GM21717 (cell line): ENCODE measurements around the gene SGSM2.

Source experiments
- ATAC-seq: cut with Tn5 transposase; IDR thresholded peaks from one replicate; pipeline ENCODE4 v1.9.1; 2021; ENCODE audit warnings: mild to moderate bottlenecking, moderate library complexity; ENCODE audit not compliant: unreplicated experiment

SGSM2 gene

GRCh38 chr17:2366747-2367494 lies 29.6 kb downstream of the SGSM2 start:
- no peak for ATAC-seq

DNA sequence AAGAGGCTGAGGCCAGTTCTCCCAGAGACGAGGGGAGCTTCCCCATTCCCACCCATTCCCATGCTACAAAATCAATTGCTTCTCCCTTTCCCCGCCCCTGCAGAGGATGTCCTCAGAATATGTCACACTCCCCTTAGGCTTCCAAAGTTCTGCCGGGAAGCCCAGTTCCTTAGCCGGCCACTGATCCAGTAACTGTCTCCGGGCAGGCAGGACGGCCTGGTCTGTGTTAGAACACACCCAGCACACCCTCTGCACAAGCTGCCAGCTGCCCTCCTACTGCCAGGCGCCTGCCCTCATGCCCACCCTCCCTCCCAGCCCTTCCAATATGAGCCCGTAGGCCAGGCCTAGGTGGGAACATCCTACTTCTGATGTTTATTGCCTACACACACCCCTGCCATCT lies 31.1 kb downstream of the SGSM2 start:
- ATAC-seq: no peak

DNA sequence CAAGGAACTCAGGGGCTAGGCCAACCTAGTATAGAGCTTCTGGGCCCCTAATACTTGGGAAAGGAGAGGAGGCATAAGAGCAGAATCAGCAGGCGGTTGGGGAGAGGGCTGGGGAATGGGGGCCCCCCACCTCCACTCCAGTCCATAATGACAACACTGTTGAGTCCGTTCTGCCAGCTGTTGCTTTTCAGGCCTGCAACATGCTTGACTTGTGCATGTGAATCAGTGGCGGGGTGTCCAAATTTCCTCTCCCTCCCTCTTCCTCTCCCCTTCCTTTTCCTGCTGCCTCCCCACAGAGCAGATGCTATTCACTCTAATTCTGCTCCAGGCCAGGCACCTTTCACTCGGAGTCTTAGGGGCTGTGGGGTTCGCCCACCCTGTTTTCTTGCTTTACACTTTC lies 31.7 kb downstream of the SGSM2 start:
- no peak for ATAC-seq

- no peak for ATAC-seq
These were observed 32.4 kb downstream of the SGSM2 start for GRCh38 chr17:2369551-2370210.

DNA sequence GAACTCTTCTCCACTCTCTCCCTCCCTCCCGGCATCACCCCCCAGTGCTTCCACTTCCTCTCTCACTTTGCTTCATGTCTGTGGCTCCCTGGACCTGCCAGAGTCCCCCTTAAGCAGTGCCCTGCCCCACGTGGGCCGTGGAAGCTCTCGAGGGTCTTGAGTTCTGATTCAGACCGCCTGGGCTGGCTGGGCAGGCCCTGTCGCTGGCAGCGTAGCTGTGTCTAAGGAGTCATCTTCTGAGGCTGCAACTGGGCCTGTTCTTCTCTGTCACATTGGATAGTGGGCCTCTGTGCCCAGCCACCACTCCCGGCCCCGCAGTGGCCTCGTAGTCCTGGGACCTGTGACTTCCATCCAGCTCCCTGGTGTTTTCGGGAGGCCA lies 32.9 kb downstream of the SGSM2 start:
- no peak for ATAC-seq

DNA sequence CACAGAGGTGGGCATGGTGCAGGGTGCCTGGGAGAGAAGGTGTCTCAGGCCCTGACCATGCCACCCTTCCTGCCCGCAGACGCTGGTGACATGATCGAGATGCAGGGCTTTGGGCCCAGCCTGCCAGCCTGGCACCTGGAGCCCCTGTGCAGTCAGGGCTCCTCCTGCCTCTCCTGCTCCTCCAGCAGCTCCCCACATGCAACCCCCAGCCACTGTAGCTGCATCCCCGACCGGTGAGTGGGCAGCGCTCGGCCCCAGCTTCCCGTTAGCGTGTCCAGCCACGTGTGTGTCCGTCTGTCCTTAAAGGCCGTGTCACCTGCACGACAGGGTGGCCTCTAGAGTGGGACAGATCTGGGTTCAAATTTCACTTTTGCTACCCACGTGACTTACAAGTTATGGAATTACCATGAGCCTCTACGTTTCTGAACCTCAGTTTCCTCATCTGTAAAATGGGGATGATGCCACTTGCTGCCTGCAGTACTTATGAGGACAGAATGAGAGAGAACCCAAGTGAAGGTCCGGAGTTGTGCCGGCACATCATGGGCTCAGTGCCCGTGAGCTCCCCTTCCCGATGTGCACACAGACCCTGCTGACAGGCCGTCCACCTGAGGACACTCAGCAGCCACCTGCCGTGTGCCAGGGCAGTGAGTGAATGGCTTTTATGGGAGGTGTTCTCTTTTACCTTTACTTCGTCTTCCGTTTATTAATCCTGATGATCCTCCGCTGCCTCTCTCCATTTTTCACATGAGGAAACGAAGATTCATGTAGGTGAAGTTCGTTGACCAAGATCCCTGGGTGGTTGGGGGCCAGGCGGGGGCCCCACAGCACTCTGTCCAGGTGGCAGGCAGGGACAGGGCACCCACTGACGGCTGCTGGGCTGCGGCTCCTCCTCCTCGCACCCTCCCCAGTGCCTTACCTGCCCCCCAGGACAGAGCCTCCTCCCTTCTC lies 34.2 kb downstream of the SGSM2 start:
- ATAC-seq: no peak

- no peak for ATAC-seq
These were observed 34.9 kb downstream of the SGSM2 start for GRCh38 chr17:2372180-2372579.

GRCh38 chr17:2372681-2373080 lies 35.4 kb downstream of the SGSM2 start:
- ATAC-seq: no peak

- no peak for ATAC-seq
These were observed 35.9 kb downstream of the SGSM2 start for GRCh38 chr17:2373179-2373578.

DNA sequence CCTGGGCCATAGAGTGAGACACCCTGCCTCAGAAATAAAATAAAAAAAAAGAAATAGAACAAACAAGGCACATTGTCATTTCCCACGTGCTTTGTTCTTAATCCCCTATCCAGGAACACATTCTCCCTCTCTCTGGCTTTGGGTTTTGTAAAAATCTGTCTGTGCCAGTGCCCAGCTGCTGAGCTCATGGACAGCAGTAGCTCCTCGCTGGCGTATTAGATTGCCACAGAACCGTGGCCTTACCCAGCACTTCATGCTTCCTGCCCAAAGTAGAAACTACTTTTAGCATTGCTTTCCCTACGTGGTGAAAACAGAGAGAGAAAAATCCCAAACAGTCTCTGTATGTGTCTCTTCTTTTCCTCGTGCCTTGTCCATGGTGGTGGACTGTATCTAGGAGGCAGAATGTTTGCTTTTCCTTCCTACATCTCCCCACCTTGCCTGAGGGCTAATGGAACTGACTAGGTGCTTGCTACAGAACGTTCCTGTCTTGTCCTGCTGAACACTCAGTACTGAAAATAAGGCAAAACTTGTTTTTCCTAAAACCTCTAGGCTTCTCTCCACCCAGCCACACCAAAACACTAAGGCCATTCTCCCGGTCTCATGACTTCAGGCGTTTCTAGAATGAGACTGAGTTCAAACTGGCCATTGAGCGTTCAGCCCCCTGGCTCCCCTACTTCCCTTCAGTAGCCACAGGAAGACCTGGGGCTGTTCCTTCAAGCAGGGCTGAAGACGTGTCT lies 37.4 kb downstream of the SGSM2 start:
- no peak for ATAC-seq

GRCh38 chr17:2375406-2375805 lies 38.1 kb downstream of the SGSM2 start:
- ATAC-seq: no peak

GRCh38 chr17:2376107-2376506 lies 38.8 kb downstream of the SGSM2 start:
- no peak for ATAC-seq

GRCh38 chr17:2377659-2378058 lies 40.4 kb downstream of the SGSM2 start:
- ATAC-seq: no peak

GRCh38 chr17:2378905-2379304 lies 41.6 kb downstream of the SGSM2 start:
- no peak for ATAC-seq

GRCh38 chr17:2379489-2380225 lies 42.4 kb downstream of the SGSM2 start:
- no peak for ATAC-seq

GRCh38 chr17:2380226-2380922 lies 43.1 kb downstream of the SGSM2 start:
- no peak for ATAC-seq

DNA sequence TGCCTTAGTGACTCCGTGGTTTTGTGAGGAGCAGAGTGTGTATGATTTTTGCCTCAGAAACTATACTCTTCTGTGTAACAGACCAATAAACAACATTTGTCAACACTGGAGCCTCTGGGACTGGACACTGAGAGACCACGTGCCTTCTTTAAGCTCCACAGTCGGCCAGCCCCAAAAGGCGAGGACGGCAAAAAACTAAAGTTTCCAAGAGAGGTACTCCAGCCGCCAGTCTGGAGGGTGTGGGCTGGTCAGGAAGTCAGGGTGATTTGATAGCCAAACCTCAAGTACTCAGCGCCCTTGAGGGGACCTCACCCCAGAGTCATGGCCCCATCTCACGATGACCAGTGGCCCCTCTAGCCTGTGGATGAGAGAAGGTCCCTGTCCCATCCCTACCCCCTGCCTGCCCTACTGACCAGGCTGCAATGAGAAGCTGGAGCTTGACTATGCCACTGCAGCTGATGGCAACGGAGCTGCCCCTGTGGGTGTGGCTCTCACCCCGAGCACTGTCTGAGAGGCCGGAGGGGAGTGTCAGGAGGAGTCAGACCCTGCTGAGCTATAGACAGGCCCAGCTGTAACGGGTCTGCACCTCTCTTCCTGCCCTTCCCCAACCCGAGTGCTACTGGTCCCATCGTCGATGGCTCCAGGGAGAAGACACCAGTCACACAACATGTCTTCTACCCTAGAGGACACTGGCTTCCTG lies 43.8 kb downstream of the SGSM2 start:
- no peak for ATAC-seq

DNA sequence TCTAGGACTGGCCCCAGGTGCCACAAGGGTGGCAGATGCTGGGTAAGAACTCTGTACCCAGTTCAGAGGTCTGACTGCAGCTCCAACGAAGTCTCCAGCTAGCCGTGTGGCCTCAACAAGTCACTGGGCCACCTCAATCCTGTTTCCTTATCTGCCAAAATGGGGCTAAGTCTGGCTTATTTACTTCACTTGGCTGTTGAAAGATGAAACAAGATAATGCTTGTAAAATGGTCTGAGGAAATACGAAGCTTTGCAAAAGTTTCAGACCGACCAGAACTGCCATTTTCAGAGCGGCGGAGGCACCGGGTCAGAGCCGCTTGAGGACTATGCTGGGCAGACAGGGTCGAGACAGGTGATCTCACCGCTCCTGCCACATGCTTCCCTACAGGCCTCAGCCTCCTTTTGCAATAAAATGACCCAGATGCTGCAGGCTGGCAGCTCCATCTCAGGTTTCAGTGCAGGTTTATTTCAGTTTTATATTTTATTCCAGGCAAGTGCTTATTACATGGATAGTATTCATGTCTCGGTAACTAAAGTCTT lies 46.4 kb downstream of the SGSM2 start:
- ATAC-seq: no peak
